ENCODE measurements around the gene UST. TPM values are rescaled to one million over a fixed set of nuclear protein-coding genes. Genes with fewer than 3 reads are reported as not detected.

The UST gene
- total RNA-seq, 2 experiments from 2014 or later: 1.2 to 1.5 TPM

- Mint-ChIP-seq H3K27me3 (no peaks in the 10 kb centered on the region), H3K4me1 (ENCODE audit: low read depth) (peaks cover 44% of the 10 kb centered on the region), H3K27ac (peak overlapping the region; percentile 60), H3K4me3 (no peak overlapping the region), H3K36me3 (ENCODE audit: low read depth) (no peaks in the 10 kb centered on the region), H3K9me3 (no peaks in the 10 kb centered on the region)
- DNase-seq: no peak
- no peak for TF ChIP-seq CTCF (IDR thresholded peaks at IDR 0.05)
- intact Hi-C loops (cut with micrococcal nuclease): no loop called here
- ChIA-PET POLR2A (interaction anchor here (0.7 to 2.3 kb wide), 8 partner anchors 9 to 232 kb away, joined by 3 to 13 read pairs (median 5); partner anchors contain the start of gene TAB2), CTCF (interaction anchor here (0.7 to 5.2 kb wide), 13 partner anchors 9 to 347 kb away, joined by 3 to 71 read pairs (median 4); no protein-coding TSS in a partner anchor)
- no peak for ATAC-seq
Observed at GRCh38 chr6:149085557-149085938, 338.7 kb downstream of the UST start.

GRCh38 chr6:149086363-149086762, 339.5 kb downstream of the UST start:
- TF ChIP-seq CTCF (IDR thresholded peaks at IDR 0.05): no peak
- ChIA-PET POLR2A (interaction anchor here (2.3 kb wide), 1 partner anchor 231 kb away, joined by 7 read pairs; the partner anchor contains the start of gene TAB2), CTCF (interaction anchor here (1.0 to 5.2 kb wide), 5 partner anchors 8 to 346 kb away, joined by 4 to 71 read pairs (median 5); no protein-coding TSS in a partner anchor)
- Mint-ChIP-seq H3K4me3 (no peak overlapping the region), H3K4me1 (ENCODE audit: low read depth) (peaks cover 38% of the 10 kb centered on the region), H3K27me3 (no peaks in the 10 kb centered on the region), H3K36me3 (ENCODE audit: low read depth) (no peaks in the 10 kb centered on the region), H3K9me3 (no peaks in the 10 kb centered on the region), H3K27ac (peak overlapping the region; percentile 69)
- ATAC-seq (no peak), DNase-seq (no peak)
- intact Hi-C loops (cut with micrococcal nuclease): no loop called here

- H3K36me3 Mint-ChIP-seq (ENCODE audit: low read depth): no peaks in the 10 kb centered on the region
- ChIA-PET POLR2A (no interaction called here), CTCF (interaction anchor here (0.5 to 3.3 kb wide), 5 partner anchors 23 to 429 kb away, joined by 3 to 20 read pairs (median 4); no protein-coding TSS in a partner anchor)
- H3K27ac Mint-ChIP-seq: no peak overlapping the region
- H3K9me3 Mint-ChIP-seq: no peaks in the 10 kb centered on the region
- ATAC-seq (no peak), DNase-seq (no peak)
- no peaks in the 10 kb centered on the region for H3K27me3 Mint-ChIP-seq
- TF ChIP-seq CTCF (IDR thresholded peaks at IDR 0.05): no peak
- H3K4me1 Mint-ChIP-seq (ENCODE audit: low read depth): peaks cover 33% of the 10 kb centered on the region
- intact Hi-C loops (cut with micrococcal nuclease): no loop called here
- no peak overlapping the region for H3K4me3 Mint-ChIP-seq
Observed at GRCh38 chr6:149087898-149088297, 341.1 kb downstream of the UST start.

GRCh38 chr6:149088361-149088760, 341.5 kb downstream of the UST start:
- DNase-seq (no peak), ATAC-seq (no peak)
- H3K27me3 Mint-ChIP-seq: no peaks in the 10 kb centered on the region
- H3K9me3 Mint-ChIP-seq: no peaks in the 10 kb centered on the region
- no peaks in the 10 kb centered on the region for H3K36me3 Mint-ChIP-seq (ENCODE audit: low read depth)
- H3K4me1 Mint-ChIP-seq (ENCODE audit: low read depth): peaks cover 32% of the 10 kb centered on the region
- no peak overlapping the region for H3K4me3 Mint-ChIP-seq
- TF ChIP-seq CTCF (IDR thresholded peaks at IDR 0.05): no peak
- CTCF ChIA-PET: interaction anchor here (0.5 to 3.3 kb wide), 4 partner anchors 23 to 429 kb away, joined by 3 to 20 read pairs (median 4); no protein-coding TSS in a partner anchor
- intact Hi-C loops (cut with micrococcal nuclease): no loop called here
- no peak overlapping the region for H3K27ac Mint-ChIP-seq
- POLR2A ChIA-PET: no interaction called here

DNA sequence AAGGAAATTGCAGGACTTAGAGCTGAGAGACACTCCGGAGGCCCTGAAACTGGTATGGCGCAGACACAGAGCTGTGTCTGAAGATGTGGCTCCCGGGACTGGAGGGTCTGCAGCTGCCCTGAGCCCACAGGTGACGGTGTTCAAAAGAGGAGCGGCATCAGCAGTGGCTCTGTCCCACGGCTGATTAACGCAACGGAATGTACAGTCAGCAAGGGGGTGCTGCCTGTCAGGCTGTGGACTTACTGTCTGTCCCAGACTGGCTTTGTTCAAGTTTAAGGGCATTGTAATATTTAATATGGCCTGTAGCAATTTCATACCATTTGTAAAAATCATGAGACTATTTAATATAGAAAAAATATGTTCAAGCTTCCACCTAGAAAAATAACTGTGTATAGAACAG, 342.7 kb downstream of the UST start:
- Mint-ChIP-seq H3K4me1 (ENCODE audit: low read depth) (peaks cover 32% of the 10 kb centered on the region), H3K36me3 (ENCODE audit: low read depth) (no peaks in the 10 kb centered on the region), H3K4me3 (no peak overlapping the region), H3K27ac (peak overlapping the region; percentile 57), H3K27me3 (no peaks in the 10 kb centered on the region), H3K9me3 (no peaks in the 10 kb centered on the region)
- no peak for DNase-seq
- no peak for ATAC-seq
- ChIA-PET CTCF (interaction anchor here (0.9 to 3.3 kb wide), 4 partner anchors 57 to 342 kb away, joined by 3 to 20 read pairs (median 4); no protein-coding TSS in a partner anchor), POLR2A (interaction anchor here (0.9 kb wide), 1 partner anchor 279 kb away, joined by 3 read pairs; no protein-coding TSS in a partner anchor)
- intact Hi-C loops (cut with micrococcal nuclease): no loop called here
- no peak for TF ChIP-seq CTCF (IDR thresholded peaks at IDR 0.05)

Data from activated CD8-positive, alpha-beta T cell treated with anti-CD3 and anti-CD28 coated beads for 36 hours (primary cell).